ENCODE results near the gene RASAL2. TPM values are rescaled to one million over a fixed set of nuclear protein-coding genes. Genes with fewer than 3 reads are reported as not detected.

The RASAL2 gene
- total RNA-seq, 4 donors from 2014 or later, result 31.8 to 48.3 (median 37.8) TPM

- 94% methylated on average over 3 of the region's 3 CpGs for WGBS
- Histone ChIP-seq H3K4me1 (peaks cover 12% of the 10 kb centered on the region), H3K9me3 (no peaks in the 10 kb centered on the region), H3K27ac (no peak overlapping the region), H3K27me3 (no peaks in the 10 kb centered on the region), H3K4me3 (no peak overlapping the region), H3K36me3 (no peaks in the 10 kb centered on the region)
- TF ChIP-seq CTCF (IDR thresholded peaks at IDR 0.05), result no peak
- DNase-seq (ENCODE audit: low spot score in 2 of 2), result no peak
Observed at GRCh38 chr1:178368208-178368607, 274.3 kb downstream of the RASAL2 start.

GRCh38 chr1:178371235-178371634 is 277.3 kb downstream of the RASAL2 start:
- no peak for TF ChIP-seq EP300 (IDR thresholded peaks at IDR 0.05)
- TF ChIP-seq CTCF (IDR thresholded peaks at IDR 0.05), result no peak
- TF ChIP-seq POLR2A (IDR thresholded peaks at IDR 0.05), result no peak
- TF ChIP-seq POLR2AphosphoS5 (IDR thresholded peaks at IDR 0.05), result no peak
- no peak for DNase-seq (ENCODE audit: low spot score in 2 of 2)
- Histone ChIP-seq H3K4me1 (peaks cover 17% of the 10 kb centered on the region), H3K27ac (no peak overlapping the region), H3K27me3 (no peaks in the 10 kb centered on the region), H3K9me3 (no peaks in the 10 kb centered on the region), H3K36me3 (no peaks in the 10 kb centered on the region), H3K4me3 (peak overlapping the region; percentile 37)
- 6% methylated on average over 6 of the region's 6 CpGs for WGBS

GRCh38 chr1:178371933-178372388 is 278.1 kb downstream of the RASAL2 start:
- peaks cover 17% of the 10 kb centered on the region for H3K4me1 ChIP-seq
- no peaks in the 10 kb centered on the region for H3K9me3 ChIP-seq
- H3K27me3 ChIP-seq, result no peaks in the 10 kb centered on the region
- no peak for DNase-seq (ENCODE audit: low spot score in 2 of 2)
- TF ChIP-seq CTCF (IDR thresholded peaks at IDR 0.05) (no peak), POLR2A (IDR thresholded peaks at IDR 0.05) (no peak), POLR2AphosphoS5 (IDR thresholded peaks at IDR 0.05) (no peak), EP300 (IDR thresholded peaks at IDR 0.05) (no peak)
- H3K27ac ChIP-seq, result no peak overlapping the region
- H3K4me3 ChIP-seq, result peak overlapping the region; percentile 37
- H3K36me3 ChIP-seq, result no peaks in the 10 kb centered on the region
- 7% methylated on average over 4 of the region's 4 CpGs for WGBS

GRCh38 chr1:178374016-178374415 is 280.1 kb downstream of the RASAL2 start:
- Histone ChIP-seq H3K4me1 (peaks cover 17% of the 10 kb centered on the region), H3K27me3 (no peaks in the 10 kb centered on the region), H3K36me3 (no peaks in the 10 kb centered on the region), H3K4me3 (no peak overlapping the region), H3K9me3 (no peaks in the 10 kb centered on the region), H3K27ac (no peak overlapping the region)
- WGBS, result 42% methylated on average over 1 of the region's 1 CpG
- no peak for TF ChIP-seq CTCF (IDR thresholded peaks at IDR 0.05)
- TF ChIP-seq POLR2AphosphoS5 (IDR thresholded peaks at IDR 0.05), result no peak
- TF ChIP-seq POLR2A (IDR thresholded peaks at IDR 0.05), result no peak
- TF ChIP-seq EP300 (IDR thresholded peaks at IDR 0.05), result no peak
- DNase-seq (ENCODE audit: low spot score in 2 of 2), result no peak

GRCh38 chr1:178376008-178376407 is 282.1 kb downstream of the RASAL2 start:
- Histone ChIP-seq H3K36me3 (no peaks in the 10 kb centered on the region), H3K9me3 (no peaks in the 10 kb centered on the region), H3K4me1 (peaks cover 17% of the 10 kb centered on the region), H3K27ac (no peak overlapping the region), H3K4me3 (no peak overlapping the region), H3K27me3 (no peaks in the 10 kb centered on the region)
- no peak for DNase-seq (ENCODE audit: low spot score in 2 of 2)
- 79% methylated on average over 2 of the region's 2 CpGs for WGBS
- TF ChIP-seq POLR2AphosphoS5 (IDR thresholded peaks at IDR 0.05), result no peak

GRCh38 chr1:178379807-178380206 is 285.9 kb downstream of the RASAL2 start:
- H3K27ac ChIP-seq, result no peak overlapping the region
- WGBS, result 70% methylated on average over 14 of the region's 14 CpGs
- no peak for DNase-seq (ENCODE audit: low spot score in 2 of 2)
- no peaks in the 10 kb centered on the region for H3K9me3 ChIP-seq
- no peaks in the 10 kb centered on the region for H3K4me1 ChIP-seq
- TF ChIP-seq EP300 (IDR thresholded peaks at IDR 0.05), result no peak
- no peak overlapping the region for H3K4me3 ChIP-seq
- H3K36me3 ChIP-seq, result no peaks in the 10 kb centered on the region
- H3K27me3 ChIP-seq, result no peaks in the 10 kb centered on the region

All from suprapubic skin (tissue), 4 donors.